OCI-LY3 (cell line): ENCODE measurements around the gene RARA.

ENCODE experiments used
- H2AFZ ChIP-seq: fragments of 200-600, 300-600 bp; shearing (Covaris generic); 2 replicates; pipeline ENCODE4 v1.6.0; 2014; ENCODE audit warnings: antibody characterized with exemption, low read depth, low read length
- H3K27ac ChIP-seq: fragments of 200-600, 300-600 bp; sonication (generic); 2 replicates; pipeline ENCODE4 v1.5.1; 2014; ENCODE audit warnings: mild to moderate bottlenecking, low read length, moderate library complexity, mixed read lengths
- H3K27me3 ChIP-seq: fragments of 200-600, 300-600 bp; sonication (generic); 2 replicates; pipeline ENCODE4 v1.6.1; 2014; ENCODE audit warnings: low read depth, low read length, mixed read lengths
- H3K36me3 ChIP-seq: fragments of 200-600, 300-600 bp; sonication (generic); replicated peaks from 2 replicates; pipeline ENCODE3; 2014; ENCODE audit warnings: low read depth, low read length, mixed read lengths
- H3K4me1 ChIP-seq: fragments of 300-600, 200-600 bp; sonication (generic); 2 replicates; pipeline ENCODE4 v1.6.1; 2014; ENCODE audit warnings: low read length, mixed read lengths
- H3K4me2 ChIP-seq: fragments of 200-600, 300-600 bp; sonication (generic); 2 replicates; pipeline ENCODE4 v1.6.1; 2014; ENCODE audit warnings: low read length, mixed read lengths
- H3K4me3 ChIP-seq: fragments of 300-600, 200-600 bp; sonication (generic); 2 replicates; pipeline ENCODE4 v1.5.1; 2014; ENCODE audit warnings: antibody characterized with exemption, mild to moderate bottlenecking, low read length, moderate library complexity
- H3K79me2 ChIP-seq: fragments of 300-600, 200-600 bp; shearing (Covaris generic); 2 replicates; pipeline ENCODE4 v1.6.1; 2014; ENCODE audit warnings: mild to moderate bottlenecking, low read length, mixed read lengths
- H3K9ac ChIP-seq: fragments of 300-600, 200-600 bp; shearing (Covaris generic); 2 replicates; pipeline ENCODE4 v1.6.0; 2014; ENCODE audit warnings: mild to moderate bottlenecking, low read length, moderate library complexity
- H3K9me3 ChIP-seq: fragments of 200-600, 300-600 bp; shearing (Covaris generic); 2 replicates; pipeline ENCODE4 v1.6.1; 2014; ENCODE audit warnings: low read length, mixed read lengths; ENCODE audit not compliant: insufficient read depth
- H4K20me1 ChIP-seq: fragments of 200-600, 300-600 bp; sonication (generic); 2 replicates; pipeline ENCODE4 v1.6.1; 2016; ENCODE audit warnings: low read length, mixed read lengths; ENCODE audit not compliant: insufficient read depth
- CTCF ChIP-seq: fragments of 200-600, 300-600 bp; sonication (generic); IDR thresholded peaks from 2 replicates; pipeline ENCODE4 v1.5.1; 2014; ENCODE audit warnings: antibody characterized with exemption, low read length, low read depth
- EZH2phosphoT487 ChIP-seq: fragments of 200-600 bp; shearing (Covaris generic); IDR thresholded peaks from 2 replicates; pipeline ENCODE4 v1.6.1; 2018; ENCODE audit warnings: antibody characterized with exemption, mixed run types, low read depth

The RARA gene

GRCh38 chr17:40349477-40349894, 40.5 kb downstream of the RARA start:
- H3K9ac ChIP-seq = no peak overlapping the region
- no peak overlapping the region for H3K27ac ChIP-seq
- peaks cover 62% of the 10 kb centered on the region for H4K20me1 ChIP-seq
- peaks cover 13% of the 10 kb centered on the region for H3K36me3 ChIP-seq
- H3K4me3 ChIP-seq = no peak overlapping the region
- no peaks in the 10 kb centered on the region for H3K27me3 ChIP-seq
- peaks cover 16% of the 10 kb centered on the region for H3K79me2 ChIP-seq
- H3K9me3 ChIP-seq = no peaks in the 10 kb centered on the region
- no peak overlapping the region for H2AFZ ChIP-seq
- TF ChIP-seq EZH2phosphoT487 (no peak), CTCF (no peak)
- peaks cover 7% of the 10 kb centered on the region for H3K4me1 ChIP-seq
- H3K4me2 ChIP-seq = no peak overlapping the region

GRCh38 chr17:40349895-40350688, 41.1 kb downstream of the RARA start:
- Histone ChIP-seq H3K27ac (no peak overlapping the region), H3K27me3 (no peaks in the 10 kb centered on the region), H4K20me1 (peaks cover 60% of the 10 kb centered on the region), H3K36me3 (peaks cover 13% of the 10 kb centered on the region), H3K9ac (no peak overlapping the region), H3K4me1 (peaks cover 7% of the 10 kb centered on the region), H3K79me2 (peaks cover 12% of the 10 kb centered on the region), H3K4me2 (no peak overlapping the region), H3K9me3 (no peaks in the 10 kb centered on the region), H3K4me3 (no peak overlapping the region), H2AFZ (no peak overlapping the region)
- TF ChIP-seq CTCF (no peak), EZH2phosphoT487 (no peak)

- H4K20me1 ChIP-seq = peaks cover 53% of the 10 kb centered on the region
- peaks cover 12% of the 10 kb centered on the region for H3K79me2 ChIP-seq
- H3K27me3 ChIP-seq = no peaks in the 10 kb centered on the region
- no peak overlapping the region for H2AFZ ChIP-seq
- H3K9me3 ChIP-seq = no peaks in the 10 kb centered on the region
- H3K4me1 ChIP-seq = peaks cover 7% of the 10 kb centered on the region
- no peak overlapping the region for H3K9ac ChIP-seq
- H3K27ac ChIP-seq = no peak overlapping the region
- TF ChIP-seq CTCF = no peak
- no peak for TF ChIP-seq EZH2phosphoT487
- no peak overlapping the region for H3K4me2 ChIP-seq
- H3K4me3 ChIP-seq = no peak overlapping the region
- peaks cover 16% of the 10 kb centered on the region for H3K36me3 ChIP-seq
These were observed 41.8 kb downstream of the RARA start for GRCh38 chr17:40350689-40351358.

GRCh38 chr17:40351359-40352236, 42.6 kb downstream of the RARA start:
- Histone ChIP-seq H3K27me3 (no peaks in the 10 kb centered on the region), H3K27ac (no peak overlapping the region), H3K4me3 (no peak overlapping the region), H4K20me1 (peaks cover 45% of the 10 kb centered on the region), H3K36me3 (peaks cover 16% of the 10 kb centered on the region), H3K4me2 (no peak overlapping the region), H3K79me2 (peaks cover 12% of the 10 kb centered on the region), H2AFZ (no peak overlapping the region), H3K4me1 (peaks cover 7% of the 10 kb centered on the region), H3K9me3 (no peaks in the 10 kb centered on the region), H3K9ac (no peak overlapping the region)
- TF ChIP-seq EZH2phosphoT487 (no peak), CTCF (no peak)
